Vagina (tissue), 2 donors: ENCODE results near the gene LRRC10B. TPM values are rescaled to one million over a fixed set of nuclear protein-coding genes. Genes with fewer than 3 reads are reported as not detected.

Experiments used
- DNase-seq, 2 donors: peaks; one replicate each; pipeline ENCODE4 v3.0.0-alpha.2; 2017; ENCODE audit errors: extremely low spot score in 2 of 2
- H3K27ac ChIP-seq: fragments of 200-600 bp; sonication (generic); one replicate; pipeline ENCODE4 v1.5.1; 2019
- H3K27me3 ChIP-seq: fragments of 200-600 bp; sonication (generic); one replicate; pipeline ENCODE4 v1.5.1; 2019
- H3K36me3 ChIP-seq, 2 donors: fragments of 200-600 bp; sonication (generic); one replicate each; pipeline ENCODE4 v1.5.1; 2017 to 2019
- H3K4me1 ChIP-seq: fragments of 200-600 bp; sonication (generic); one replicate; pipeline ENCODE4 v1.5.1; 2019
- H3K4me3 ChIP-seq, 2 donors: fragments of 200-600 bp; sonication (generic); 1 replicate in 1 of 2; 2 replicates in 1 of 2; pipeline ENCODE4 v1.5.1; 2016 to 2019
- H3K9me3 ChIP-seq: fragments of 200-600 bp; sonication (generic); one replicate; pipeline ENCODE4 v1.5.1; 2019
- CTCF ChIP-seq, 3 experiments: fragments of 450-650 bp in 2 of 3; fragments of 200-600 bp in 1 of 3; sonication (generic) in 1 of 3; IDR thresholded peaks; one replicate each; pipeline ENCODE4 v1.5.1; 2017 to 2019; ENCODE audit warnings: antibody characterized with exemption in 3 of 3, mild to moderate bottlenecking in 2 of 3, moderate library complexity in 2 of 3
- POLR2A ChIP-seq, 2 donors: fragments of 450-650 bp; IDR thresholded peaks; one replicate each; pipeline ENCODE4 v1.6.1; 2017; ENCODE audit warnings: antibody characterized with exemption in 2 of 2, mild to moderate bottlenecking in 2 of 2, moderate library complexity in 2 of 2
- POLR2AphosphoS5 ChIP-seq, 2 donors: sonication (generic); formaldehyde crosslinking; IDR thresholded peaks; one replicate each; pipeline ENCODE4 v1.9.0; 2017; ENCODE audit warnings: antibody characterized with exemption in 2 of 2, mild to moderate bottlenecking in 2 of 2, low read depth in 1 of 2; ENCODE audit not compliant: insufficient read depth in 1 of 2
- intact Hi-C: fragments of 100-400 bp; cut with DNase I; formaldehyde crosslinking; loops from one replicate; pipeline ENCODE4 v1.15.1; 2023
- microRNA counts, 2 donors: library from miRNA; unstranded; fragments of <30 nt; microRNA quantifications; one replicate each; lab custom pipeline; 2016 to 2017
- microRNA-seq: library from miRNA; unstranded; fragments of <30 nt; microRNA quantifications from one replicate; pipeline ENCODE4, GENCODE V29; 2017; ENCODE audit warnings: borderline number of aligned reads, borderline replicate concordance
- small RNA-seq: library from RNA; depleted of rRNA; stranded (forward); fragments of <200 nt; gene quantifications from one replicate; pipeline ENCODE3, GENCODE V24; 2016
- total RNA-seq: library from RNA; depleted of rRNA; stranded (reverse); fragments of >200 nt; gene quantifications from one replicate; pipeline ENCODE4 v1.2.3, GENCODE V29; 2016

Gene LRRC10B
- total RNA-seq, 1 donor from 2014 or later, result 0.74 TPM

- Histone ChIP-seq H3K4me3 (no peak overlapping the region), H3K4me1 (peaks cover 9% of the 10 kb centered on the region), H3K27ac (no peak overlapping the region), H3K36me3 (no peaks in the 10 kb centered on the region), H3K27me3 (no peaks in the 10 kb centered on the region), H3K9me3 (no peaks in the 10 kb centered on the region)
- TF ChIP-seq POLR2AphosphoS5 (IDR thresholded peaks at IDR 0.05; ENCODE audit: insufficient read depth in 1 of 2, low read depth in 1 of 2) (no peak), POLR2A (IDR thresholded peaks at IDR 0.05) (no peak), CTCF (IDR thresholded peaks at IDR 0.05) (no peak)
- DNase-seq, result no peak
- intact Hi-C loops, result no loop called here
Observed at GRCh38 chr11:61555978-61556377, 47.4 kb downstream of the LRRC10B start.

GRCh38 chr11:61556621-61557020 is 48.1 kb downstream of the LRRC10B start:
- peaks cover 9% of the 10 kb centered on the region for H3K4me1 ChIP-seq
- H3K9me3 ChIP-seq, result no peaks in the 10 kb centered on the region
- H3K27me3 ChIP-seq, result no peaks in the 10 kb centered on the region
- no peaks in the 10 kb centered on the region for H3K36me3 ChIP-seq
- DNase-seq, result no peak
- intact Hi-C loops, result no loop called here
- H3K27ac ChIP-seq, result no peak overlapping the region
- H3K4me3 ChIP-seq, result no peak overlapping the region
- TF ChIP-seq POLR2AphosphoS5 (IDR thresholded peaks at IDR 0.05; ENCODE audit: insufficient read depth in 1 of 2, low read depth in 1 of 2) (no peak), CTCF (IDR thresholded peaks at IDR 0.05) (no peak), POLR2A (IDR thresholded peaks at IDR 0.05) (no peak)

MicroRNAs encoded within 50 kb of the gene (microRNA counts, 767-probe panel; counts per million panel counts)
- 238 to 261 counts per million in 2 donors for microRNA hsa-miR-4488 (lab: Ali Mortazavi, UCI)

Small RNA genes within 50 kb of the gene (microRNA-seq; reads per million reads assigned to microRNA genes)
- gene MIR4488, result not detected

Small RNA genes within 50 kb of the gene (small RNA-seq; reads per million reads assigned to genes)
- not detected for gene MIR4488

Other genes with a start within 250 kb of the LRRC10B start
- 3.4 TPM for gene VWCE, start 213.4 kb upstream of the LRRC10B start, total RNA-seq
- gene DDB1, start 175.6 kb upstream of the LRRC10B start, total RNA-seq, result 132 TPM
- 22.6 TPM for gene TKFC, start 175.5 kb upstream of the LRRC10B start, total RNA-seq
- gene CYB561A3, start 146.9 kb upstream of the LRRC10B start, total RNA-seq, result 26.5 TPM
- 19.9 TPM for gene TMEM138, start 146.4 kb upstream of the LRRC10B start, total RNA-seq
- gene TMEM216, start 116.2 kb upstream of the LRRC10B start, total RNA-seq, result 16.0 TPM
- 50.8 TPM for gene CPSF7, start 78.8 kb upstream of the LRRC10B start, total RNA-seq
- 24.3 TPM for gene SDHAF2, start 78.6 kb upstream of the LRRC10B start, total RNA-seq
- gene SYT7, start 72.3 kb downstream of the LRRC10B start, total RNA-seq, result 3.4 TPM
- gene DAGLA, start 171.6 kb downstream of the LRRC10B start, total RNA-seq, result 1.5 TPM
- gene MYRF, start 243.9 kb downstream of the LRRC10B start, total RNA-seq, result 0.25 TPM